Ovary (tissue), 9 donors: ENCODE results near the gene TEN1. TPM values are rescaled to one million over a fixed set of nuclear protein-coding genes. Genes with fewer than 3 reads are reported as not detected.
A peak's percentile ranks its signal among the peaks of the same experiment; 100 is the strongest.

Experiments
- DNase-seq, 5 donors: peaks; one replicate each; pipeline ENCODE4 v3.0.0-alpha.2; 2019 to 2020
- H3K27ac ChIP-seq, 2 donors: fragments of 200-600 bp; one replicate each; pipeline versions ENCODE4 v1.5.1 to v1.8.0; 2019 to 2022
- H3K27me3 ChIP-seq: fragments of 200-600 bp; one replicate; pipeline ENCODE4 v1.8.0; 2022
- H3K36me3 ChIP-seq: fragments of 200-600 bp; sonication (generic); one replicate; pipeline ENCODE4 v1.5.1; 2019
- H3K4me1 ChIP-seq: one replicate; pipeline ENCODE4 v1.8.1; 2013; ENCODE audit warnings: mild to moderate bottlenecking, moderate library complexity; ENCODE audit not compliant: insufficient read depth
- H3K4me3 ChIP-seq: fragments of 200-600 bp; sonication (generic); one replicate; pipeline ENCODE4 v1.5.1; 2017
- H3K9me3 ChIP-seq, 2 donors: fragments of 200-600 bp in 1 of 2; sonication (generic) in 1 of 2; one replicate each; pipeline versions ENCODE4 v1.5.1 to v1.8.1; 2013 to 2019; ENCODE audit warnings: mild to moderate bottlenecking in 1 of 2, moderate library complexity in 1 of 2
- CTCF ChIP-seq, 3 donors: fragments of 450-650 bp in 2 of 3; fragments of 200-600 bp in 1 of 3; IDR thresholded peaks; one replicate each; pipeline versions ENCODE4 v1.5.1 to v1.8.0; 2016 to 2022; ENCODE audit warnings: antibody characterized with exemption in 3 of 3, mild to moderate bottlenecking in 1 of 3
- EP300 ChIP-seq: sonication (generic); formaldehyde crosslinking; IDR thresholded peaks from one replicate; pipeline ENCODE4 v1.6.1; 2017; ENCODE audit warnings: antibody characterized with exemption
- POLR2A ChIP-seq: fragments of 450-650 bp; IDR thresholded peaks from one replicate; pipeline ENCODE4 v1.6.1; 2017; ENCODE audit warnings: antibody characterized with exemption, mild to moderate bottlenecking, moderate library complexity
- WGBS, 3 donors: extraction: QIAGEN DNeasy Blood & Tissue Kit in 1 of 3; methylation state at CpG; one replicate each; pipeline versions ENCODE4 v1.1.5 to v1.1.7; 2013 to 2017; 5-methylcytosine and 5-hydroxymethylcytosine counted together
- intact Hi-C, 4 donors: fragments of 100-400 bp; cut with DNase I; formaldehyde crosslinking; loops; one replicate each; pipeline versions ENCODE4 v1.11.0 to v1.15.1; 2022 to 2023
- polyA plus RNA-seq, 2 donors: library from polyadenylated mRNA; stranded (reverse); fragments of 200-250 nt in 1 of 2; fragments of 350-450 nt in 1 of 2; fragmentation: Illumina TruSeq in 1 of 2; extraction: RNeasy Lipid Tissue Mini Kit (QIAGEN cat#74804) in 1 of 2; gene quantifications; one replicate each; pipeline ENCODE4 v1.2.3, GENCODE V29; 2013 to 2014
- total RNA-seq, 7 donors: library from RNA; depleted of rRNA in 2 of 7; stranded (reverse); fragments of >200 nt in 2 of 7; fragmentation: NEBNext Ultra II Directional in 3 of 7; extraction: Animal tissue kit (Norgen Biotek cat#: 25700) in 3 of 7; gene quantifications; one replicate each; pipeline versions ENCODE4 v1.1.0 to v1.2.4, GENCODE V29; 2016 to 2023
- donor health status: DM: no; HTN: no; CAD: no; lungs with moderate emphysema.
- donor health status: DM: no; HTN: no; CAD: no.
- donor health status: Bipolar disorder and iron deficiency.
- donor health status: DM: yes; HTN: yes; CAD: no.
- donor health status: DM: no; HTN: no; CAD: no.
- donor health status: DM: yes; HTN: yes; CAD: no.

Gene TEN1
- total and polyA plus RNA-seq, 9 donors: 6.1 to 18.1 (median 10.5) TPM

DNA sequence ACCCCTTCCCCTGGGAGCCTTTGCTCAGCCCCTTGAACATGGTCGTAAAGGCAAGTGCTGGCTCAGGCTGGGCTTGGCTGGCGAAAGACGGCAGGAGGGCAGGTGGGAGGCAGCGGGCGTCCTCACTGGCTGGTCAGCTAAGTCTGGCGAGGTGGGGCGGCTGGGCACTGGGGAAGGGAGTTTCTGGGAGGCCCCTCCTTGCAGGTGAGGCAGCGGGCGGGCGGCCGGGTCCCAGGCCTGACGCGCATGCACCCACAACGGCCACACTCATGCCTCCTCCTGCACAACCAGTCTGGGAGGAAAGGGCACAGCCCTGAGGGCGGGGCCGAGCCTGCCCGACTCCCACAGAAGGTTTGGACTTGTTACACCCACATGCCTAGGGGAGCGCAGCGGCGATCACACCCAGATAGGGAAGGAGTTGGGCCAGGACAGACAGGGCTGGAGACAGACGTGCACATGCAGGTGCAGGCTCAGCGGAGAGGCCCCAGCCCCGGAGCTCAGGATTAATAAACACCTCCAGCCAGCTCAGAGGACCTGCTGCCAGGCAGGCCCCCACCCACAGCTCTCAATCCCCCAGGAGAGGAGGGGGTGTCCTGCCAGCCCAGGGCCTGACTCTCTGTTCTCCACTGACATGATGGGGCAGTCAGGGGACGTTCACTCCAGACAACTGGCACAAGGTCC, 48.3 kb downstream of the TEN1 start, which contains the start of gene EVPL:
Gene EVPL, minus strand, starts transcription at position 148 of the 681 bp plus-strand sequence. Its CDS starts 108 bp downstream, at position 40.
- H3K27ac ChIP-seq: no peak within 1 kb of the TSS
- H3K9me3 ChIP-seq: no peaks in the 10 kb centered on the region
- no peak for DNase-seq
- peak within 1 kb of the TSS; percentile 18 for H3K4me3 ChIP-seq
- WGBS, 3 donors: 83 to 86% (median 83%) methylated on average over 21 to 24 of the region's 24 CpGs
- no peaks in the 10 kb centered on the region for H3K4me1 ChIP-seq
- H3K27me3 ChIP-seq: no peaks in the 10 kb centered on the region
- intact Hi-C loops: no loop called here
- no peaks in the 10 kb centered on the region for H3K36me3 ChIP-seq
- TF ChIP-seq EP300: no peak
- no peak for TF ChIP-seq POLR2A
- TF ChIP-seq CTCF (IDR thresholded peaks at IDR 0.05): no peak

DNA sequence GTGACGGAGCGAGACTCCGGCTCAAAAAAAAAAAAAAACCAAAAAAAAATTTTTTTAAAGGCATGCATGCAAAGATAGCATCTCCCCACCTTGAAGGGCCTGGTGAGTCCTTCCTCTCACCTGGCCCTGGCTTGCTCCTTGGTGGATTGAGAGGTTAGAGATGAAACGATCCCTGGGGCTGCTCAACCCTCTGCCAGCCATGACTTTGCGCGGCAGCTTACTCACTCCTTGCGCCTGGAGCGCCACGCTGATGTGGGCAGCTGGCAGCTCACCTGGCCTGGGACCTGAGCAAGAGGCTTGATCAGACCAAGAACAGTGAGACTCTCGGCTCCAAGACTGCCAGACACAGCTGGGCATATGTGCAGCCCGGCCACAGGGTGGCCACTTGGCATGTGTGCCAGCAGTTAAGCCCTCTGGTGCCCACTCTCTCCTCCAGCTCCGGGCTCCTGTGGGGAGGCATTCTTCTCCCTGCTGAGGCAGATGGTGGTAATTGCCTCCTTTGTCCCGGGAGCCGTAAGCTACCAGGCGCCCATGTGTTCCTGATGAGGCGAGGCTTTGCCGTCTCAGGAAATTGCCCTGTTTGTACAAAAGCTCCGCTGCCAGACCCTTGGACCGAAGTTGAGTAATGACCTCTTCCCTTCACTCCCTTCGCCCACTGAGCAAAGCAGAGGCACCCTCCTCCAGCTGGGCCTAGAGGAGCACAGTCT, 53.2 kb downstream of the TEN1 start:
- 90 to 91% (median 91%) methylated on average over 20 of the region's 20 CpGs for WGBS, 3 donors
- intact Hi-C loops: no loop called here
- H3K27ac ChIP-seq: no peak overlapping the region
- peaks cover 12% of the 10 kb centered on the region for H3K4me1 ChIP-seq
- H3K36me3 ChIP-seq: no peaks in the 10 kb centered on the region
- TF ChIP-seq CTCF (IDR thresholded peaks at IDR 0.05): no peak
- TF ChIP-seq POLR2A: no peak
- TF ChIP-seq EP300: no peak
- no peak for DNase-seq
- H3K27me3 ChIP-seq: no peaks in the 10 kb centered on the region
- H3K4me3 ChIP-seq: no peak overlapping the region
- no peaks in the 10 kb centered on the region for H3K9me3 ChIP-seq

DNA sequence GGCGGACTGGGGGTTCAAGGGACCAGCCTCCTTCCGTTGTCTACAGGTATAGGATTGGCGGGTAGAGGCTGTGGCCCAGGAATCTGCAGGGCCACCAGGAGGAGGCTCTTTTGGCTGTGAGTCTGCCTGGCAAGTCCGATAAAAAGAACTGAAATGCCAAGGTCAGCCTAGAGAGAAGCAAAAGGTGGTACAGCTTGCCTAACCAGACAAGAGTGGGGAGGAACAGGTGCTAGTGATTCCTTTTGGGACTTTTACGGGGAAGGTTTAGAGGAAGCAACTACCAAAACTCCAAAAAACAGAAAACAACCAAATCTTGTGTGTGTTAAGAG, 53.7 kb downstream of the TEN1 start:
- 90 to 94% (median 92%) methylated on average over 5 of the region's 5 CpGs for WGBS, 3 donors
- intact Hi-C loops: no loop called here

DNA sequence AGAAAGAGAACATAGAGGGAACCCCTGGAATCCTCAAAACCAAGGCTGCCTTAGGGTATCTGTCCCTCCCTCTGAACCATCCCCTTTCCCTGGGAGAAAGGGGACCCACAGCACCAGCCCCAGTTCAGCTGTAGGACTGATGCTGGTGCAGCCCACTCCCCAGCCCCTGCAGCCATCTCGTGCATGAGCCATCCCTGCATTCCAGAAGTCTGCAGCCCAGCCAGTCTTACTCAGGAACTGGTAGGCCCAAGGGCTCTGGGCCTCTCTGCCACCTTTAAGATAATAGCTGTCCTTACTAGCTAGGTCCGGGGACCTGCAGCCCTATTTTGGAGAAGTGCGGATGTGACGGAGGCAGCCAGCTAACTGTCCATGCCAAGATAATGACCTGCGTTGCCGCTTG, 54.1 kb downstream of the TEN1 start:
- intact Hi-C loops: no loop called here
- Histone ChIP-seq H3K36me3 (no peaks in the 10 kb centered on the region), H3K27ac (no peak overlapping the region), H3K9me3 (no peaks in the 10 kb centered on the region), H3K4me1 (peaks cover 12% of the 10 kb centered on the region), H3K4me3 (no peak overlapping the region), H3K27me3 (no peaks in the 10 kb centered on the region)
- 93 to 96% (median 96%) methylated on average over 6 of the region's 6 CpGs for WGBS, 3 donors
- no peak for TF ChIP-seq POLR2A
- TF ChIP-seq EP300: no peak
- TF ChIP-seq CTCF (IDR thresholded peaks at IDR 0.05): no peak
- DNase-seq: no peak

More for the DNA sequence above, 53.7 kb downstream of the TEN1 start:
- Histone ChIP-seq H3K4me1 (peaks cover 12% of the 10 kb centered on the region), H3K9me3 (no peaks in the 10 kb centered on the region), H3K4me3 (no peak overlapping the region), H3K27me3 (no peaks in the 10 kb centered on the region), H3K36me3 (no peaks in the 10 kb centered on the region), H3K27ac (no peak overlapping the region)
- DNase-seq: no peak
- no peak for TF ChIP-seq CTCF (IDR thresholded peaks at IDR 0.05)
- no peak for TF ChIP-seq POLR2A
- no peak for TF ChIP-seq EP300
